Heart left ventricle (tissue), 16 donors: ENCODE measurements around the gene CACNA2D3. TPM values are rescaled to one million over a fixed set of nuclear protein-coding genes. Genes with fewer than 3 reads are reported as not detected.

Source experiments
- ATAC-seq, 4 donors: fragments of 200-7000 bp; cut with Tn5 transposase; one replicate each; pipeline ENCODE4 v1.9.1; 2020 to 2022; ENCODE audit warnings: moderate library complexity in 4 of 4, mild to moderate bottlenecking in 3 of 4, moderate number of reproducible peaks in 1 of 4
- DNase-seq, 5 donors: peaks; one replicate each; pipeline ENCODE4 v3.0.0-alpha.2; 2020
- H3K27ac ChIP-seq, 12 donors: fragments of 200-600 bp; sonication (generic) in 4 of 12; one replicate each; pipeline versions ENCODE4 v1.5.0 to v1.8.0; 2016 to 2022; ENCODE audit warnings: mild to moderate bottlenecking in 2 of 12
- H3K27me3 ChIP-seq, 9 donors: fragments of 200-600 bp; sonication (generic) in 2 of 9; one replicate each; pipeline versions ENCODE4 v1.5.1 to v1.8.0; 2016 to 2022; ENCODE audit warnings: mild to moderate bottlenecking in 3 of 9
- H3K36me3 ChIP-seq, 9 donors: fragments of 200-600 bp; sonication (generic) in 2 of 9; one replicate each; pipeline versions ENCODE4 v1.5.0 to v1.8.0; 2018 to 2022; ENCODE audit warnings: mild to moderate bottlenecking in 2 of 9
- H3K4me1 ChIP-seq, 12 donors: fragments of 200-600 bp; sonication (generic) in 4 of 12; one replicate each; pipeline versions ENCODE4 v1.5.0 to v1.8.0; 2016 to 2022; ENCODE audit warnings: mild to moderate bottlenecking in 3 of 12
- H3K4me3 ChIP-seq, 12 donors: fragments of 200-600 bp; sonication (generic) in 4 of 12; one replicate each; pipeline versions ENCODE4 v1.5.0 to v1.8.0; 2017 to 2022; ENCODE audit warnings: mild to moderate bottlenecking in 9 of 12, moderate library complexity in 4 of 12
- H3K9me3 ChIP-seq, 12 donors: fragments of 200-600 bp; sonication (generic) in 4 of 12; one replicate each; pipeline versions ENCODE4 v1.5.0 to v1.8.0; 2016 to 2022; ENCODE audit warnings: mild to moderate bottlenecking in 1 of 12
- POLR2A ChIP-seq, 2 donors: fragments of 450-650 bp; IDR thresholded peaks; one replicate each; pipeline ENCODE4 v1.6.1; 2017; ENCODE audit warnings: antibody characterized with exemption in 2 of 2, mild to moderate bottlenecking in 2 of 2, moderate library complexity in 2 of 2
- WGBS, 4 donors: extraction: QIAGEN DNeasy Blood & Tissue Kit in 2 of 4; methylation state at CpG; one replicate each; pipeline versions ENCODE4 v1.1.5 to v1.1.7; 2013 to 2018; 5-methylcytosine and 5-hydroxymethylcytosine counted together
- intact Hi-C, 10 donors: fragments of 100-400 bp; cut with DNase I; formaldehyde crosslinking; loops; one replicate each; pipeline versions ENCODE4 v1.11.1 to v1.14.2; 2022
- polyA plus RNA-seq, 2 donors: library from polyadenylated mRNA; stranded (reverse); fragments of 200-250 nt; gene quantifications; one replicate each; pipeline ENCODE4 v1.2.3, GENCODE V29; 2013
- total RNA-seq, 9 donors: library from RNA; depleted of rRNA in 2 of 9; stranded (reverse); fragments of >200 nt in 2 of 9; fragmentation: NEBNext Ultra II Directional in 3 of 9; extraction: Animal tissue kit (Norgen Biotek cat#: 25700) in 3 of 9; gene quantifications; one replicate each; pipeline versions ENCODE4 v1.1.0 to v1.2.4, GENCODE V29; 2016 to 2023
- TF ChIP-seq, protein P1 (sequence below), 12 donors: fragments of 200-600 bp; sonication (generic) in 4 of 12; IDR thresholded peaks; one replicate each; pipeline versions ENCODE4 v1.5.0 to v1.8.0; 2018 to 2022; ENCODE audit warnings: antibody characterized with exemption in 12 of 12, mild to moderate bottlenecking in 5 of 12
- donor health status: ischemic (EF 13 %, LVEDD 7.1; RV severe dilation, severe dysfunction).
- donor health status: healthy with polysubstance abuse.
- donor health status: DM: no; HTN: yes; CAD: no.
- donor health status: DM: no; HTN: no; CAD: no.
- donor health status: ischemic (EF 25% LVEDD 6.9; RV normal size, moderate dysfunction).
- donor health status: ischemic (EF 25% LVEDD 5.7; RV mildly dilated, moderate dysfunction).
- donor health status: healthy.
- donor health status: DM: yes; HTN: yes; CAD: no.
- donor health status: ischemic (EF 35%, LVEDD 5.7; RV mildly dilated, moderate dysfunction).
- donor health status: nonischemic (EF 11% LVEDD 7.7; RV severe dilation, severe dysfunction).
- donor health status: DM: yes; HTN: yes; CAD: no.
- donor health status: PGD.
- donor health status: ischemic (EF 29% LVEDD 5.4; RV normal size, mild dysfunction).
- donor health status: nonischemic (EF 23%, LVEDD 6.1; RV moderate dilation, normal function).

Gene CACNA2D3
- total and polyA plus RNA-seq, 11 donors: 0.17 to 25.1 (median 12.8) TPM

DNA sequence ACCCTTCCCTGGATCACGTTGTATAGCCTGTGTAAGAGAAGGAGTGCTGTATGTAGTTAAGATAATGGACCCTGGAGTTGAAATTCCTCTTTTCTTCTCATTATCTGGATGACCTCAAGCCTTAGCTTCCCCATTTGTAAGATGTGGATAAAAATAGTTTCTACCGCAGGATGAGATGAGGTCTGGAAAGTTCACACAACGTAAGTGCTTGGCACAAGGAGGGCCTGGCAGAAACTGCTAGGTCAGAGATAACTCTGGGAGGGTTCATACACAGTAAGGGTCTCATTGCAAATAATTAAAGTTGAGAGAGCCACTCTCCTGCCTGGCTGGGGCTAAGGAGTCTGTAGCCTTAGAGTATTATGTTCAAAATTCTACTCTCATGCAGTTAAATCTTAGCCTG, 591.1 kb downstream of the CACNA2D3 start:
- 4 to 16% (median 8%) methylated on average over 3 of the region's 3 CpGs for WGBS, 4 donors
- no peak for DNase-seq
- Histone ChIP-seq H3K4me3 (no peak overlapping the region), H3K27ac (peak overlapping the region in 5 of 12 donors; percentile 6 to 52 (median 29)), H3K36me3 (no peaks in the 10 kb centered on the region), H3K4me1 (peaks cover 0 to 19% (median 12%) of the 10 kb centered on the region in 12 donors), H3K9me3 (no peaks in the 10 kb centered on the region), H3K27me3 (no peaks in the 10 kb centered on the region)
- peak; percentile 59 to 75 (median 70) for ATAC-seq
- intact Hi-C loops: no loop called here
- TF ChIP-seq POLR2A (IDR thresholded peaks at IDR 0.05): no peak
- TF ChIP-seq, protein P1, sequence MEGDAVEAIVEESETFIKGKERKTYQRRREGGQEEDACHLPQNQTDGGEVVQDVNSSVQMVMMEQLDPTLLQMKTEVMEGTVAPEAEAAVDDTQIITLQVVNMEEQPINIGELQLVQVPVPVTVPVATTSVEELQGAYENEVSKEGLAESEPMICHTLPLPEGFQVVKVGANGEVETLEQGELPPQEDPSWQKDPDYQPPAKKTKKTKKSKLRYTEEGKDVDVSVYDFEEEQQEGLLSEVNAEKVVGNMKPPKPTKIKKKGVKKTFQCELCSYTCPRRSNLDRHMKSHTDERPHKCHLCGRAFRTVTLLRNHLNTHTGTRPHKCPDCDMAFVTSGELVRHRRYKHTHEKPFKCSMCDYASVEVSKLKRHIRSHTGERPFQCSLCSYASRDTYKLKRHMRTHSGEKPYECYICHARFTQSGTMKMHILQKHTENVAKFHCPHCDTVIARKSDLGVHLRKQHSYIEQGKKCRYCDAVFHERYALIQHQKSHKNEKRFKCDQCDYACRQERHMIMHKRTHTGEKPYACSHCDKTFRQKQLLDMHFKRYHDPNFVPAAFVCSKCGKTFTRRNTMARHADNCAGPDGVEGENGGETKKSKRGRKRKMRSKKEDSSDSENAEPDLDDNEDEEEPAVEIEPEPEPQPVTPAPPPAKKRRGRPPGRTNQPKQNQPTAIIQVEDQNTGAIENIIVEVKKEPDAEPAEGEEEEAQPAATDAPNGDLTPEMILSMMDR (IDR thresholded peaks at IDR 0.05): no peak

DNA sequence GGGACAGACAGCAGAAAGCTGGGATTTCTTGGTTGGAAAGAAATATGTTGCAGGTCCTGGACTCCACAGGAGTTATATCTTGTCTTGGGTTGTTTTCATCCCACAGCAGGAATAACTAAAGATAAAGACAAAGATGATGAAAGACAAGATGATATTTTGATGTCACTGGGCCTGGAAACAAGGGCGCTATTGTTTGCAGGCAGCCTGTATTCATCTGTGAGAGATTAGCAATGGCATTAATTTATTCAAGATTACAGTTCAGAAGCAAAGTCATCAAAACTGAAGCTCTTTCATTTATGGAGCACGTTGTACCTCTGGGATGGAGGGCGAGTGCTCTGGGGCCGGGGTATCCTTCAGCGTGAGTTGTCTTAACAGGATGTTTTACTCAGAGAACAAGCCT, 591.7 kb downstream of the CACNA2D3 start:
- peak in 2 of 4 donors; percentile 39 to 46 for ATAC-seq
- no peaks in the 10 kb centered on the region for H3K9me3 ChIP-seq
- H3K4me3 ChIP-seq: no peak overlapping the region
- intact Hi-C loops: no loop called here
- H3K36me3 ChIP-seq: no peaks in the 10 kb centered on the region
- no peak for TF ChIP-seq POLR2A (IDR thresholded peaks at IDR 0.05)
- TF ChIP-seq, protein P1 (IDR thresholded peaks at IDR 0.05): no peak
- no peak for DNase-seq
- peak overlapping the region in 1 of 12 donors; percentile 52 for H3K27ac ChIP-seq
- no peaks in the 10 kb centered on the region for H3K27me3 ChIP-seq
- WGBS, 4 donors: 55 to 79% (median 70%) methylated on average over 5 of the region's 5 CpGs
- H3K4me1 ChIP-seq: peaks cover 0 to 19% (median 12%) of the 10 kb centered on the region in 12 donors

DNA sequence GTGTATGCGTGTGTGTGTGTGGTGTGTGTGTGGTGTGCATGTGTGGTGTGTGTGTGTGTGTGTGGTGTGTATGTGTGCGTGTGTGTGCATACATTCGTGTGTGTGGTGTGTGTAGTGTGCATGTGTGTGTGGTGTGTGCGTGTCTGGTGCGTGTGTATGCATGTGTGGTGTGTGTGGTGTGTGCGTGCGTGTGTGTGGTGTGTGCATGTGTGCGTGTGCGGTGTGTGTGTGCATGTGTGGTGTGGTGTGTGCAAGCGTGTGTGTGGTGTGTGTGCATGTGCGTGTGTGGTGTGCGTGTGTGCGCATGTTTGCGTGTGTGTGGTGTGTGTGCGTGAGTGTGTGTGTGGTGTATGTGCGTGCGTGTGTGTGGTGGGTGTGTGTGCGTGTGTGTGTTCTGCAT, 595.2 kb downstream of the CACNA2D3 start:
- no peak for TF ChIP-seq POLR2A (IDR thresholded peaks at IDR 0.05)
- TF ChIP-seq, protein P1 (IDR thresholded peaks at IDR 0.05): no peak
- no peak overlapping the region for H3K4me3 ChIP-seq
- intact Hi-C loops: no loop called here
- DNase-seq (no peak), ATAC-seq (peak in 1 of 4 donors; percentile 27)
- no peaks in the 10 kb centered on the region for H3K9me3 ChIP-seq
- no peaks in the 10 kb centered on the region for H3K36me3 ChIP-seq
- peaks cover 0 to 15% (median 11%) of the 10 kb centered on the region in 12 donors for H3K4me1 ChIP-seq
- WGBS, 4 donors: 93 to 96% (median 94%) methylated on average over 18 of the region's 18 CpGs
- no peaks in the 10 kb centered on the region for H3K27me3 ChIP-seq
- no peak overlapping the region for H3K27ac ChIP-seq

DNA sequence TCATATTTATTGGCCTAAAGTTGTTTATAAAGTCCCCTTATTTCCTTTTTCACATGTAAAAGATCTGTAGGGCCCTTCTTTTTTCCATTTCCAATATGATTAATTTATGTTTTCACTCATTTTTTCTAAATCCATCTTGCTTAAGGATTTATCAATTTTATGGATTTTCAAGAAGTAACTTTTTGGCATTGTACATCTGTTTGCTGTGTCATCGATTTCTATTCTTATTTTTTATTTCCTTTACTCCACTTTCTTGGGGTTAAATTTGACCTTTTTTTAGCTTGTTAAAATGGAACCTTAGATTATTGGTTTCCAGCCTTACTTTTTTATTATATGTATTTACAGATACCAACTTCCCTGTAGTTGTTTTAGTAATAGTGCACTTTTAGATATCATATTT, 597.6 kb downstream of the CACNA2D3 start:
- ATAC-seq (no peak), DNase-seq (no peak)
- H3K36me3 ChIP-seq: no peaks in the 10 kb centered on the region
- WGBS, 4 donors: 77 to 89% (median 81%) methylated on average over 1 of the region's 1 CpG
- H3K4me3 ChIP-seq: no peak overlapping the region
- H3K4me1 ChIP-seq: no peaks in the 10 kb centered on the region
- no peak overlapping the region for H3K27ac ChIP-seq
- no peaks in the 10 kb centered on the region for H3K27me3 ChIP-seq
- intact Hi-C loops: no loop called here
- no peaks in the 10 kb centered on the region for H3K9me3 ChIP-seq
- TF ChIP-seq POLR2A (IDR thresholded peaks at IDR 0.05): no peak
- TF ChIP-seq, protein P1 (IDR thresholded peaks at IDR 0.05): no peak
